Transverse colon (tissue), 4 donors: ENCODE data around the gene PDE12. TPM values are rescaled to one million over a fixed set of nuclear protein-coding genes. Genes with fewer than 3 reads are reported as not detected.
A peak's percentile ranks its signal among the peaks of the same experiment; 100 is the strongest.

Experiments
- DNase-seq: peaks from one replicate; pipeline ENCODE4 v3.0.0-alpha.2; 2019
- H3K27ac ChIP-seq, 4 donors: fragments of 200-600 bp; sonication (generic); 2 replicates each; pipeline ENCODE4 v1.5.1; 2016 to 2018; ENCODE audit warnings: inconsistent platforms in 4 of 4
- H3K27me3 ChIP-seq: fragments of 200-600 bp; sonication (generic); 2 replicates; pipeline ENCODE4 v1.5.1; 2017; ENCODE audit warnings: inconsistent platforms
- H3K36me3 ChIP-seq, 4 donors: fragments of 200-600 bp; sonication (generic); 2 replicates each; pipeline ENCODE4 v1.5.1; 2017 to 2019; ENCODE audit warnings: inconsistent platforms in 4 of 4
- H3K4me1 ChIP-seq, 4 donors: fragments of 200-600 bp; sonication (generic); 2 replicates each; pipeline ENCODE4 v1.5.1; 2017 to 2020; ENCODE audit warnings: inconsistent platforms in 4 of 4
- H3K4me3 ChIP-seq, 4 donors: fragments of 200-600 bp; sonication (generic); 1 replicate in 1 of 4; 2 replicates in 3 of 4; pipeline versions ENCODE4 v1.5.1 to v1.6.1; 2017 to 2019; ENCODE audit warnings: inconsistent platforms in 4 of 4
- H3K9me3 ChIP-seq, 2 donors: fragments of 200-600 bp; sonication (generic); 2 replicates each; pipeline ENCODE4 v1.5.1; 2017 to 2019; ENCODE audit warnings: inconsistent platforms in 2 of 2
- CTCF ChIP-seq, 5 experiments: fragments of 200-600 bp in 3 of 5; fragments of 450-650 bp in 2 of 5; sonication (generic) in 3 of 5; IDR thresholded peaks; 1 replicate in 2 of 5; 2 replicates in 3 of 5; pipeline ENCODE4 v1.5.1; 2016 to 2017; ENCODE audit warnings: antibody characterized with exemption in 5 of 5, inconsistent platforms in 3 of 5, mild to moderate bottlenecking in 2 of 5, moderate library complexity in 1 of 5
- EP300 ChIP-seq: sonication (generic); formaldehyde crosslinking; IDR thresholded peaks from one replicate; pipeline ENCODE4 v1.6.1; 2017; ENCODE audit warnings: antibody characterized with exemption, low read depth
- POLR2A ChIP-seq: fragments of 450-650 bp; IDR thresholded peaks from one replicate; pipeline ENCODE4 v1.6.1; 2016; ENCODE audit warnings: antibody characterized with exemption, mild to moderate bottlenecking, moderate library complexity
- POLR2AphosphoS5 ChIP-seq, 3 donors: sonication (generic); formaldehyde crosslinking; IDR thresholded peaks; one replicate each; pipeline ENCODE4 v1.6.1; 2016; ENCODE audit warnings: antibody characterized with exemption in 3 of 3
- WGBS, 2 donors: methylation state at CpG; one replicate each; pipeline ENCODE4 v1.1.5; 2018; ENCODE audit warnings: low coverage in 1 of 2; 5-methylcytosine and 5-hydroxymethylcytosine counted together
- in situ Hi-C, 4 donors: fragments of 200-750 bp; cut with MboI; loops; one replicate each; pipeline versions ENCODE4 v1.15.0 to v1.15.1; 2017; ENCODE audit warnings: low sequenced_read_pairs in 3 of 4, low pct_ligation_motif_present in 1 of 4, low pct_unique_long_range_greater_than_20kb in 1 of 4
- intact Hi-C: fragments of 100-400 bp; cut with DNase I; formaldehyde crosslinking; loops from one replicate; pipeline ENCODE4 v1.15.1; 2023; ENCODE audit warnings: low total_unique reads
- total RNA-seq, 4 donors: library from RNA; depleted of rRNA; stranded (reverse); fragments of >200 nt; gene quantifications; one replicate each; pipeline ENCODE4 v1.1.0, GENCODE V29; 2016

The PDE12 gene
- total RNA-seq, 4 donors from 2014 or later = 4.2 to 34.8 (median 19.3) TPM

- TF ChIP-seq CTCF (IDR thresholded peaks at IDR 0.05) (no peak), POLR2AphosphoS5 (IDR thresholded peaks at IDR 0.05) (no peak), EP300 (no peak), POLR2A (no peak)
- Histone ChIP-seq H3K27me3 (no peaks in the 10 kb centered on the region), H3K9me3 (no peaks in the 10 kb centered on the region), H3K27ac (no peak overlapping the region), H3K4me1 (peaks cover 0 to 15% (median 7%) of the 10 kb centered on the region in 4 donors), H3K36me3 (peaks cover 0 to 47% (median 20%) of the 10 kb centered on the region in 4 donors), H3K4me3 (no peak overlapping the region)
- WGBS, 2 donors = 83 to 88% methylated on average over 3 of the region's 3 CpGs
- in situ Hi-C loops = no loop called here
- no peak for DNase-seq
- intact Hi-C loops = no loop called here
Observed at GRCh38 chr3:57575966-57576626, 20.0 kb downstream of the PDE12 start.

- no peak for DNase-seq
- no peaks in the 10 kb centered on the region for H3K9me3 ChIP-seq
- peaks cover 0 to 30% (median 17%) of the 10 kb centered on the region in 4 donors for H3K4me1 ChIP-seq
- H3K27me3 ChIP-seq = no peaks in the 10 kb centered on the region
- peaks cover 0 to 31% (median 14%) of the 10 kb centered on the region in 4 donors for H3K36me3 ChIP-seq
- intact Hi-C loops = no loop called here
- H3K27ac ChIP-seq = no peak overlapping the region
- H3K4me3 ChIP-seq = no peak overlapping the region
- TF ChIP-seq POLR2AphosphoS5 (IDR thresholded peaks at IDR 0.05) = no peak
- no peak for TF ChIP-seq POLR2A
- TF ChIP-seq EP300 = no peak
- TF ChIP-seq CTCF (IDR thresholded peaks at IDR 0.05) = no peak
- in situ Hi-C loops = no loop called here
- 86 to 100% methylated on average over 1 to 9 of the region's 9 CpGs for WGBS, 2 donors
Observed at GRCh38 chr3:57577801-57578200, 21.7 kb downstream of the PDE12 start.

- in situ Hi-C loops (no loop called here), intact Hi-C loops (no loop called here)
- H3K27me3 ChIP-seq = no peaks in the 10 kb centered on the region
- peak overlapping the region; percentile 32 to 63 (median 52) for H3K27ac ChIP-seq
- H3K4me3 ChIP-seq = no peak overlapping the region
- no peaks in the 10 kb centered on the region for H3K9me3 ChIP-seq
- no peak for DNase-seq
- 49 to 72% methylated on average over 2 to 7 of the region's 7 CpGs for WGBS, 2 donors
- no peak for TF ChIP-seq EP300
- peak in 1 of 5 experiments; percentile 12 for TF ChIP-seq CTCF (IDR thresholded peaks at IDR 0.05)
- peaks cover 3 to 71% (median 32%) of the 10 kb centered on the region in 4 donors for H3K4me1 ChIP-seq
- peaks cover 0 to 9% (median 4%) of the 10 kb centered on the region in 4 donors for H3K36me3 ChIP-seq
Observed at GRCh38 chr3:57582474-57583168, 26.5 kb downstream of the PDE12 start.

- TF ChIP-seq POLR2A (no peak), CTCF (IDR thresholded peaks at IDR 0.05) (no peak), EP300 (no peak), POLR2AphosphoS5 (IDR thresholded peaks at IDR 0.05) (no peak)
- Histone ChIP-seq H3K9me3 (no peaks in the 10 kb centered on the region), H3K27me3 (no peaks in the 10 kb centered on the region), H3K4me1 (peaks cover 3 to 71% (median 32%) of the 10 kb centered on the region in 4 donors), H3K27ac (peak overlapping the region; percentile 32 to 65 (median 54)), H3K4me3 (no peak overlapping the region), H3K36me3 (no peaks in the 10 kb centered on the region)
- intact Hi-C loops = no loop called here
- in situ Hi-C loops = no loop called here
- 55 to 59% methylated on average over 2 of the region's 2 CpGs for WGBS, 2 donors
- no peak for DNase-seq
Observed at GRCh38 chr3:57583544-57583943, 27.5 kb downstream of the PDE12 start.
